NCI-H524 (cell line): ENCODE data around the gene KRTAP10-10.
"Not testable (repeated sequence)": the region's sequence is repeated elsewhere in the genome, so short reads cannot be mapped to it uniquely, and the experiment has no call there.

Experiments used
- DNase-seq, 2 experiments: peaks; one replicate each; lab custom pipeline; 2025; lab: John Stamatoyannopoulos, UW

KRTAP10-10 gene, protein sequence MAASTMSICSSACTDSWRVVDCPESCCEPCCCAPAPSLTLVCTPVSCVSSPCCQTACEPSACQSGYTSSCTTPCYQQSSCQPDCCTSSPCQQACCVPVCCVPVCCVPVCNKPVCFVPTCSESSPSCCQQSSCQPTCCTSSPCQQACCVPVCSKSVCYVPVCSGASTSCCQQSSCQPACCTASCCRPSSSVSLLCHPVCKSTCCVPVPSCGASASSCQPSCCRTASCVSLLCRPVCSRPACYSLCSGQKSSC

GRCh38 chr21:44637018-44637850 lies at the start of gene KRTAP10-10:
TSS of gene KRTAP10-10 (plus strand) at chr21:44637356. CDS start at chr21:44637418, 62 bp downstream.
- DNase-seq: peak; percentile 8 to 64

GRCh38 chr21:44589094-44589493 lies 48.1 kb upstream of the KRTAP10-10 start:
- no peak for DNase-seq

- DNase-seq: no peak
These were observed 47.4 kb upstream of the KRTAP10-10 start for GRCh38 chr21:44589586-44590305.

- DNase-seq: no peak
These were observed 46.8 kb upstream of the KRTAP10-10 start for GRCh38 chr21:44590311-44590721.

DNA sequence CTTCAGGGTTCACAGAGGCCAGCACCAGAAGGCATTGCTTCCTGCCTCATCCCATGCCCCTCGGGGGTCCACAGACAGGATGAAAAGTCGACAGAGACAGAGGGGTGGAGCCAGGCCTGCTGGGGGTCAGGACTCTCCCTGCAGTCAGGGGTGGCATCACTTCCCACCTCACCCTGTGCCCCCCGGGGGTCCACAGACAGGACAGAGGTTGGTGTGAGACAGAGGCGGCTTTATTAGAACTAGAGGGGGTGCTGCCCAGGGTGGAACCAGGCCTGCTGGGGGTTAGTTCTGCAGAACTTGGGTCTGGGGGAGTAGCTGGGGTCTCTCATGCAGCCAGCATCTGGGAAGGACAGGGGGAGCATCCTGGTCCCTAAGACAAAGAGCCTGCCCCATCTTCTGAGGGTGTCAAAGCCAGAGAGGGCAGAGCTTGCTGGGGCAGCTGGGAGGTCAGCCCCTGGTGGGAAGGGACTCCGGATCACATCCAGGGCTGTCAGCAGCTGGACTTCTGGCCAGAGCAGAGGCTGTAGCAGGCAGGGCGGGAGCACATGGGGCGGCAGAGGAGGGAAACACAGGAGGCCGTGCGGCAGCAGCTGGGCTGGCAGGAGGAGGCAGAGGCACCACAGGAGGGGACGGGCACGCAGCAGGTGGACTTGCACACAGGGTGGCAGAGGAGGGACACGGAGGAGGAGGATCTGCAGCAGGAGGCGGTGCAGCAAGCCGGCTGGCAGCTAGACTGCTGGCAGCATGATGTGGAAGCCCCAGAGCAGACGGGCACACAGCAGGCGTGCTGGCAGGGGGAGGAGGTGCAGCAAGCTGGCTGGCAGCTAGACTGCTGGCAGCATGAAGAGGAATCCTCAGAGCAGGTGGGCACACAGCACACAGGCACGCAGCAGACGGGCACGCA lies 46.0 kb upstream of the KRTAP10-10 start:
- peak in 1 of 2 experiments; percentile 42 for DNase-seq

DNA sequence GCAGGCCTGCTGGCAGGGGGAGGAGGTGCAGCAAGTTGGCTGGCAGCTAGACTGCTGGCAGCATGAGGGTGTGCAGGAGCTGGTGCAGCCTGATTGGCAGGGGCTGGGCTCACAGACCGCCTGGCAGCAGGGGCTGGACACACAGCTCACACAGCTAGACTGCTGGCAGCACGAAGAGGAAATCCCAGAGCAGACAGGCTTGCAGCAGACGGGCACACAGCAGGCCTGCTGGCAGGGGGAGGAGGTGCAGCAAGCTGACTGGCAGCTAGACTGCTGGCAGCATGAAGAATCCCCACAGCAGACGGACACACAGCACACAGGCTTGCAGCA lies 45.4 kb upstream of the KRTAP10-10 start:
- not testable (repeated sequence) for DNase-seq

DNA sequence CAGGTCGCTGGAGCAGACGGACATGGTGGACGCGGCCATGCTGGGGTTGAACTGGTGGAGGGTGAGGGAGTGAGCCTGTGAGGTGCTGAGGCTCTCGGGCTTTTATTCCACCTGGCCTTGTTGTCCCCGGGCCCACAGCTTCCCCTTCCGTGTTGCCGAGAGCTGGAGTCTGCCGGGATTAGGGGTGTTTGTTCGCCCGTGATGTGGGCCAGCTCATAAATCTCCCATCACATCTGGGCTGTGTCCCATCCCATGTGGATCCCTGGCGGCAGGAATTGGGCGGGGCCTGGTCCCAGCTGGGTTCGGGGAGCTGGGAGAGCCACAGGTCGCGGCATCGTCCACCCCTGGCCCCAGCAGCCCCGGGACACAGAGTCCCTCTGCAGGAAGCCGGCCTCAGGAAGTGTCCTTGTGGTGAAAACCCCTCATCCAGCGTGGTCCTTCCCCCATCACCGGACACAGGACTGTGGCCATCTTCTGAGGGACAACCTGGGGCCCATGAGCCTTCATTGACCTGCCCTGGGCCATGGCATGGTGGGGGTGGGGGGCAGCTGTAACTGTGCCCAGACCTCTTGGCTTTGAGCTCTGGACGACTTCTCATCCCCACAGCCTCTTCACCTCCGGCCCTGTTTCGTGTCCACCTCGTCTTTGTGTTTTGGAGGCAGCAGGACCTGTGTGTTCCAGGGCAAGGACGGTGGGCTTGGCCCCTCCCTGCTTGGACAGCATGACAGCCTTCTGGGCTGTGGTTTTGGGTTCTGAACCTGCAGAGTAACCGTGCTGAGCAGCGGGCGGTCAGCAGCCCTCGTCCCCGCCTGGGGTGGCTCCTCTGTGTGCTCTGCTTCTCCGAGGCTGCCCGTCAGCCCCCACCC lies 44.5 kb upstream of the KRTAP10-10 start, which contains the start of gene KRTAP10-6:
Gene KRTAP10-6 (minus strand): TSS at position 60 of the 866 bp plus-strand sequence. CDS start 21 bp downstream, at position 39.
- DNase-seq: peak in 1 of 2 experiments; percentile 24

DNA sequence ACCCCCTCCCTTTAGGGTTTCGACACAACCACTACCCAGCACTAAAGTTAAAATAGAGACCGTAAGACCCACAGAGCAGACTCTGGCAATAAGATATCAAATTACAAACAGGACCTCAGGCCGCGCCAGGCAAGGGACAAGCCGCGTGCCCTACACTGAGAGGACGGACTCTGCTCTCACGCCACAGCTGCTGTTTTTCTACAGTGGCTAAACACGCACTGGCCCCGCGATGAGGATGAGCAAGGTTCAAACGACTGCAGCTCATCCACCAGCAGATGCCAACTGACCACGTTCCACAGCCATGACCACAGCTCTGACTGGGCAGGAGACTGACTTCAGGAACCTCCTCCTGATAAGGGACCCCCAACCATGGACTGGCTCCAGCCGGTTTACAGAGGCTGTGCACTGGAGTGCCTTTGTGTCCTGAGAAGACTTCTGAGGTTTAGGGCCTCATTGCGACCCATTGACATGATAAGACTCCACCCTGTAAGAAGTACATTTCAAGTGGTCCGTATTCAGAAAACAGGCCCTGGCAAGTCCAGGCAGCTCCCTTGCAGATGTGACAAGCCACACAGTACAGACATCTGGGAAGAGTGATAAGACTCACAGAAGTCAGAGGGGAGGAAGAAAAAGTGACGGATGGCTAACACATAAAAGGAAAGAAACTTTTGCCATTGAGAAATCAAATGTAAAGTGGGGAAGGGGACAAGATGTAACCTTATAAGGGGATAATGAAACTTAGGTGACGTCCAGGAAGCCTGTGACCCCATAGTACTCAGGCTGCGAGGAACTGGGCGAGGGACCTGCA lies 43.4 kb upstream of the KRTAP10-10 start:
- no peak for DNase-seq

DNA sequence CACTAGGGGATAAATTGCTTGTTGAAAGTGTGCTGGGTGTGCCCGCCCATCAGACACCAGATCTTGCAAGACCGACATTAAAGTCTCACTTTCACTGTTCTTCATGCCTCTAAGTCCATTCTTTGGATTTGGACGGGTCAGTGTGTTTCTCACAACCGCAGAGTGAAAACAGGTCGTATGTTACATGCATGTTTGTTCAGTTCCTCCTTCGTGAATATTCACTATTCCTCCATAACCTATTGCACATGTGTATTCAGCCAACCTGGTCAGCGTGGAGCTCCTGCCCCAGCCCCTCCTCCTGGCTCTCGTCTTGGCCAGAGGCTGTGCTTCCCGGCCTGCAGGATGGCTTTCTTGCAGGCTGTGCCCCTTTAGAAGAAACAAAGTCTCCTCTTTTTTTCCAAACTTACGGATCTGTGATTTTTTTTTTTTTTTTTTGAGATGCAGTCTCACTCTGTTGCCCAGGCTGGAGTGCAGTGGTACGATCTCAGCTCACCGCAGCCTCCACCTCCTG lies 42.7 kb upstream of the KRTAP10-10 start:
- no peak for DNase-seq

GRCh38 chr21:44595524-44595923 lies 41.6 kb upstream of the KRTAP10-10 start:
- DNase-seq: no peak

- DNase-seq: no peak
These were observed 41.0 kb upstream of the KRTAP10-10 start for GRCh38 chr21:44596068-44596725.

DNA sequence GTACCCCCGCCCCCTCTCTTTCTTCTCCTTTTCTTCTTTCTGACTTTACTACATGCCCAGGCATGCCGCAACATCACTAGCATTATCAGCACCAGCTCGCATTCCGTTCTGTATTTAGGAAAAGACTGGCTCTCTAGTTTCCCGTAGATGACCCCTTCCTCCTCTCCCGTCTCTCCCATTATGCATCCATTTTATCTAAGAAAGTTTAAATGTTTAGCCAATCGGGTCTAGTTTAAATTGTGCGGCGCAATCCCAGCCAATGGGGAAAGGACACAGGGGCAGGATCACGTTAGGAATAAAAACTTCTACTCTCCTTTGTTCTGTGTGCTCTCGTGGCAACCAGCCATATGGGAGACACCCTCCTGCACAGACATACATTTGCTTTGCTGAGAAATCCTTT lies 39.1 kb upstream of the KRTAP10-10 start:
- DNase-seq: no peak

- DNase-seq: no peak
These were observed 37.7 kb upstream of the KRTAP10-10 start for GRCh38 chr21:44599264-44600029.

DNA sequence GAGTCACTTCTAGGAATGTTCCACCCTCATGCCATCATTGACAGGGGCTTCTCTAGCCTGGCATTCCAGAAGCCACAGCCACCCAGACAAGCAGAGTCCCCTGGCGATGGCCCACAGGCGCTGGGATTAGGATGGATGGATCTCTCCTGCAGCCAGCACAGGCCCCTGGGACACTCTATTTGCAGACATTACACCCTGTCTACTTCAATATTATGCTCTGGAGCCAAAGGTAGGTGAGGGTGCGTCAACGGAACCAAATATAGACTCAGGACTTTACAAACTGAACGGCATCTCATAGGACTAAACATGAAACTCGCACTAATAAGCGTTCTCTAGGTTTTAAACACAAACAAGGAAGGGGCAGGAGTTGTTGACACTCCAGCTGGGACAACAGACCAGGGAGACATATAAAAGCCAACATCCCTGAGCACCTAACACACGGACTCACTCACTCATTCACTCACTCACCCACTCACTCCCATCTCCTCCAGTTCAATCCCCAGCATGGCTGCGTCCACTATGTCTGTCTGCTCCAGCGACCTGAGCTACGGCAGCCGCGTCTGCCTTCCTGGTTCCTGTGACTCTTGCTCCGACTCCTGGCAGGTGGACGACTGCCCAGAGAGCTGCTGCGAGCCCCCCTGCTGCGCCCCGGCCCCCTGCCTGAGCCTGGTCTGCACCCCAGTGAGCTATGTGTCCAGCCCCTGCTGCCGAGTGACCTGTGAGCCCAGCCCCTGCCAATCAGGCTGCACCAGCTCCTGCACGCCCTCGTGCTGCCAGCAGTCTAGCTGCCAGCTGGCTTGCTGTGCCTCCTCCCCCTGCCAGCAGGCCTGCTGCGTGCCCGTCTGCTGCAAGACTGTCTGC lies 36.8 kb upstream of the KRTAP10-10 start, which contains the start of gene KRTAP10-7:
Gene KRTAP10-7 (plus strand): TSS at position 480 of the 861 bp plus-strand sequence. CDS start 25 bp downstream, at position 505.
- not testable (repeated sequence) for DNase-seq

GRCh38 chr21:44601091-44601490 lies 36.1 kb upstream of the KRTAP10-10 start:
- DNase-seq: peak in 1 of 2 experiments; percentile 57

DNA sequence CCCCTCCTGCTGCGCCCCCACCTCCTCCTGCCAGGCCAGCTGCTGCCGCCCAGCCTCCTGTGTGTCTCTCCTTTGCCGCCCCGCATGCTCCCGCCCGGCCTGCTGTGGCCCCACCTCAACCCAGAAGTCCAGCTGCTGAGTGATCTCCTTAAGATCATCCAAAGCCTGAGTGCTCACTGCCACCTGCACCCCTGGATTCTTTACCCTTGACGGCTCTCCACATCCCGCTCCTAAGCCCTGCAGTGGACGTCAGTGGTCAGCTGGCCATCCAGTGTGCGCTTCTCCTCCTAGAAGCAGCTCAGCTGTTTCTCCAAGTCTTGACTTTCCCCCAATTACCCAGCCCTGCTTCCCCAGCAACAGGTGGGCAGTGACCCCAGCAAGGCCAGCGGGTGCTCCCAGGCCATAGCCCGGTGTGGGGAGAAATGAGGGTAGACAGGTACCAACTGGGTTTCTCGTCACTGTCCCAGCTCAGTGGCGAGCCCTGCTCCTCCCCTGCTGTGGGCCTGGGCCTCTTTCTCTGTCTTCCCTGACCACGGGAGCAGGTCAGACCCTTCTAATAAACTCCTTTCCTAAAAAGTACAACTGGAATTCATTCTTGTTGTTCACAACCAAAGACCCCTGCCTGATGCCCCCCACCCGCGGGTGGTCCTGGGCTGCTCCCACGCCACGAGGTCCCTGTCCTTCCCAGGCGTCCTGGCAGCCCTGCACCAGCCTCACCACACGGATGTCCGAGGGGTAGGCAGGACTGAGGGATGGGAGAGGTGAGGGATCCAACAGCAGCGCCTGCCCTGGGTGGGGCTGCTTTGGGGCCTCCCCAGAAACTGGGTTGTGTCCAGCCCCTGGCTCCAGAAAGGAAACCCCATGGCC lies 35.3 kb upstream of the KRTAP10-10 start:
- DNase-seq: peak; percentile 60 to 83
